KMS-11 (cell line): ENCODE data around the gene IGLON5.

ENCODE experiments used
- H2AFZ ChIP-seq: fragments of 200-600 bp; sonication (generic); 2 replicates; pipeline ENCODE4 v1.6.1; 2016; ENCODE audit warnings: antibody characterized with exemption, mixed run types, low read depth
- H3K27ac ChIP-seq: fragments of 200-600 bp; sonication (generic); 2 replicates; pipeline ENCODE4 v1.6.1; 2016; ENCODE audit warnings: mild to moderate bottlenecking, mixed run types
- H3K27me3 ChIP-seq: fragments of 200-600 bp; sonication (generic); 2 replicates; pipeline ENCODE4 v1.6.1; 2017; ENCODE audit warnings: mild to moderate bottlenecking, low read depth, mixed run types, moderate library complexity; ENCODE audit not compliant: insufficient read depth
- H3K36me3 ChIP-seq: fragments of 200-600 bp; sonication (generic); 2 replicates; pipeline ENCODE4 v1.6.1; 2017; ENCODE audit warnings: mild to moderate bottlenecking, mixed run types; ENCODE audit not compliant: insufficient read depth
- H3K4me1 ChIP-seq: fragments of 200-600 bp; sonication (generic); 2 replicates; pipeline ENCODE4 v1.6.1; 2016; ENCODE audit warnings: mild to moderate bottlenecking, low read depth, mixed run types; ENCODE audit not compliant: poor library complexity, severe bottlenecking
- H3K4me2 ChIP-seq: fragments of 200-600 bp; sonication (generic); 2 replicates; pipeline ENCODE4 v1.7.0; 2016; ENCODE audit warnings: mild to moderate bottlenecking, mixed run types
- H3K4me3 ChIP-seq: fragments of 200-600 bp; sonication (generic); IDR thresholded peaks from 2 replicates; pipeline ENCODE4 v1.6.1; 2017; ENCODE audit warnings: low read depth, low read length, mixed read lengths; ENCODE audit not compliant: insufficient read depth
- H3K79me2 ChIP-seq: fragments of 200-600 bp; sonication (generic); 2 replicates; pipeline ENCODE4 v1.6.1; 2016; ENCODE audit warnings: low read depth, mixed run types; ENCODE audit not compliant: insufficient read depth
- H3K9ac ChIP-seq: fragments of 200-600 bp; sonication (generic); 2 replicates; pipeline ENCODE4 v1.6.1; 2016; ENCODE audit warnings: mild to moderate bottlenecking, mixed run types
- H4K20me1 ChIP-seq: fragments of 200-600 bp; sonication (generic); 2 replicates; pipeline ENCODE4 v1.6.1; 2016; ENCODE audit warnings: mild to moderate bottlenecking, mixed run types; ENCODE audit not compliant: insufficient read depth
- CTCF ChIP-seq: fragments of 200-600 bp; sonication (generic); conservative IDR thresholded peaks from 2 replicates; pipeline ENCODE4 v1.6.1; 2017; ENCODE audit warnings: low read depth, mild to moderate bottlenecking, antibody characterized with exemption, low read length, moderate library complexity, mixed read lengths

Gene IGLON5

DNA sequence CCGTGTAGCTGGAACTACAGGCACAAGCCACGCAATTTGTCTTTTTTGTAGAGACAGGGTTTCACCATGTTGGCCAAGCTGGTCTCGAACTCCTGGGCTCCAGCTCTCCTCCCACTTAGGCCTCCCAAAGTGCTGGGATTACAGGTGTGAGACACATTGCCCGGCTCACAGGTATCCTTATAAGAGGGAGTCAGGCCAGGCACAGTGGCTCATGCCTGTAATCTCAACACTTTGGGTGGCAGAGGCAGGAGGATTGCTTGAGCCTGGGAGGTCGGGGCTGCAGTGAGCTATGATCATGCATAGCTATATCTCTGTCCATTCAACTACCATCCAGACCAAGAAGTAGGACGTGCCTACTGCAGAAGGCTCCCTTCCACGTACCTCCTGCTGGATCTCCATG lies 10.2 kb upstream of the IGLON5 start:
- no peaks in the 10 kb centered on the region; the same call in 1 of the 2 replicates for H3K27me3 ChIP-seq
- no peak overlapping the region for H2AFZ ChIP-seq
- H3K27ac ChIP-seq: no peak overlapping the region
- no peak overlapping the region for H3K4me2 ChIP-seq
- TF ChIP-seq CTCF: no peak
- no peaks in the 10 kb centered on the region for H3K4me1 ChIP-seq
- no peaks in the 10 kb centered on the region for H3K36me3 ChIP-seq
- no peak overlapping the region for H3K9ac ChIP-seq
- no peaks in the 10 kb centered on the region for H3K79me2 ChIP-seq
- H4K20me1 ChIP-seq: no peaks in the 10 kb centered on the region
- H3K4me3 ChIP-seq: no peak overlapping the region

DNA sequence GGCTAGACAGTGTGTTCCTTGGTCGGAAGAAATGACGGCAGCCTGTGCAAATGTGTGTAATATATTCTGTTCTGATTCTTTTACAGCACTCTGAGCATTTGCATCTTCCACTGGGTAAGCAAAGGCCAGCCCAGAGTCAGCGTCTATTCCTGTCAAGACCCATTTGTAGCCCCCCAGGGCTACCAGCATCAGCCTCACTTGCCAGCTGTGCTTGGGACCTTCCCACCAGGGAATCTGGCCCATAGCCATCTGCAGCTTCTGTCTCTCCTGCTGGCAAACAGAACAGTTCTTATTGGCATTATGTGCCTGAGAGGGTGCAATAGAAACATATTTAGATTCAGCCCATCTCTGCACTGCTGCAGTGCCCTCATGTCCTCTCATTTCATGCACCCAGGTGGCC lies 6.0 kb upstream of the IGLON5 start:
- no peaks in the 10 kb centered on the region for H4K20me1 ChIP-seq
- no peak overlapping the region for H3K9ac ChIP-seq
- H3K27ac ChIP-seq: no peak overlapping the region
- H3K36me3 ChIP-seq: no peaks in the 10 kb centered on the region
- no peaks in the 10 kb centered on the region for H3K4me1 ChIP-seq
- no peaks in the 10 kb centered on the region for H3K27me3 ChIP-seq
- H3K4me2 ChIP-seq: no peak overlapping the region
- H3K4me3 ChIP-seq: no peak overlapping the region
- H2AFZ ChIP-seq: no peak overlapping the region
- TF ChIP-seq CTCF: no peak
- no peaks in the 10 kb centered on the region for H3K79me2 ChIP-seq

GRCh38 chr19:51316688-51317087 lies 5.2 kb downstream of the IGLON5 start:
- H3K27ac ChIP-seq: no peak overlapping the region
- H3K36me3 ChIP-seq: no peaks in the 10 kb centered on the region
- no peak overlapping the region for H3K4me3 ChIP-seq
- H3K79me2 ChIP-seq: no peaks in the 10 kb centered on the region
- no peaks in the 10 kb centered on the region for H4K20me1 ChIP-seq
- H3K27me3 ChIP-seq: no peaks in the 10 kb centered on the region
- H2AFZ ChIP-seq: no peak overlapping the region
- no peak overlapping the region for H3K9ac ChIP-seq
- H3K4me2 ChIP-seq: no peak overlapping the region
- no peaks in the 10 kb centered on the region for H3K4me1 ChIP-seq
- no peak for TF ChIP-seq CTCF

DNA sequence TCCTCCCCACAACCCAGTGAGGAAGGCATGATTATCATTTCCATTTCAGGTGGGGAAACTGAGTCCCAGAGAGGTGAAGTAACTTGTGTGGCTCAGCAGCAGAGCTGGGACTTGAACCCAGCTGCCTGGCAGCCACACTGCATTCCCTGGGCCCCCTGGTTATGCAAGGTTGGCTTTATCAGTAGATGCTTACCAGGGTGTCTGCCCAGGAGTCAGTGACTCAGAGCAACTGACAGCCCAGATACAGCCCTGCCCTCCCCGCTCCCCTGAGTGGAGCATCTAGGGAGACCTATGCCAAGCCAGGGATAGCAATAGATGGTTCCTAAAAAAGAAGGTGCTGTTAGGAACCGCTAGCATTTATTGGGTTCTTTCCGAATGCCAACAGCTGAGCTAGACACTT lies 5.9 kb downstream of the IGLON5 start:
- H4K20me1 ChIP-seq: no peaks in the 10 kb centered on the region
- no peak overlapping the region for H3K27ac ChIP-seq
- TF ChIP-seq CTCF: no peak
- H3K9ac ChIP-seq: no peak overlapping the region
- H3K4me1 ChIP-seq: no peaks in the 10 kb centered on the region
- H3K36me3 ChIP-seq: no peaks in the 10 kb centered on the region
- H3K79me2 ChIP-seq: no peaks in the 10 kb centered on the region
- H3K4me3 ChIP-seq: no peak overlapping the region
- no peaks in the 10 kb centered on the region for H3K27me3 ChIP-seq
- H3K4me2 ChIP-seq: no peak overlapping the region
- H2AFZ ChIP-seq: no peak overlapping the region

DNA sequence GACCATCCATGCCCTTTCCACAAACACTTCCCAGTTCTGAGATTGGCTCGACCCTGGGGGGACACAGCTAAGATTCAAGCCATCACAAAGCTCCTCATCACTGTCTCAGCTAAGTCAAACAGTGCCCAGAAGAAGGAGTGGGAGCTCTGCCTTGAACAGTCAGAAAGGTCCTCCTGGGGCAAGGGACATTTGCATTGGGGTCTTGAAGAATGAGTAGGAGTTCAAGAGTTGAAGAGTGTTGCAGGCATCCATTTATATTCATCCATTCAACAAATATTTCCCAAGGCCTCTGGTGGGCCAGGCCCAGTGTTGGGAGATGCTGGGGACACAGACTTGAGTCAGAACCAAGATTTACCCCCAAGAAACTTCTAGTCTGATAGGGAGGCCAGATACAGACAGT lies 6.5 kb downstream of the IGLON5 start:
- H3K4me3 ChIP-seq: no peak overlapping the region
- H3K4me2 ChIP-seq: no peak overlapping the region
- no peaks in the 10 kb centered on the region for H3K36me3 ChIP-seq
- TF ChIP-seq CTCF: no peak
- H2AFZ ChIP-seq: no peak overlapping the region
- H3K79me2 ChIP-seq: no peaks in the 10 kb centered on the region
- H4K20me1 ChIP-seq: no peaks in the 10 kb centered on the region
- no peak overlapping the region for H3K9ac ChIP-seq
- no peaks in the 10 kb centered on the region for H3K27me3 ChIP-seq
- H3K4me1 ChIP-seq: no peaks in the 10 kb centered on the region
- no peak overlapping the region for H3K27ac ChIP-seq
